CD4-positive, alpha-beta T cell treated with Interleukin-15 for 4 hours (primary cell): ENCODE data around the gene ERLEC1.
"Not testable (repeated sequence)": the region's sequence is repeated elsewhere in the genome, so short reads cannot be mapped to it uniquely, and the experiment has no call there.

ENCODE experiments used
- DNase-seq: peaks from one replicate; pipeline ENCODE4 v3.0.0-alpha.2; 2020; ENCODE audit warnings: low spot score

ERLEC1 gene

GRCh38 chr2:53840580-53840979, 53.7 kb downstream of the ERLEC1 start:
- DNase-seq: no peak

DNA sequence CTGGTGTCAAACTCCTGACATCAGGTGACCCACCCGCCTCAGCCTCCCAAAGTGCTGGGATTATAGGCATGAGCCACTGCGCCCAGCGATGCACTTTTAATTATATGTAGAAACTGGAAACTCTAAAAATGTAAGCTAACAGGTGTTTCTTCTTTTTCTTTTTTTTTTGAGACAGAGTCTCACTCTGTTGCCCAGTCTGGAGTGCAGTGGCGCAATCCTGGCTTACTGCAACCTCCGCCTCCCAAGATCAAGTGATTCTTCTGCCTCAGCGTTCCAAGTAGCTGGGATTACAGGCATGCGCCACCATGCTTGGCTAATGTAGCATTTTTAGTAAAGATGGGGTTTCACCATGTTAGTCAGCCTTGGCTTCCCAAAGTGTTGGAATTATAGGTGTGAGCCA, 54.8 kb downstream of the ERLEC1 start:
- not testable (repeated sequence) for DNase-seq

GRCh38 chr2:53842891-53843290, 56.0 kb downstream of the ERLEC1 start:
- DNase-seq: no peak

DNA sequence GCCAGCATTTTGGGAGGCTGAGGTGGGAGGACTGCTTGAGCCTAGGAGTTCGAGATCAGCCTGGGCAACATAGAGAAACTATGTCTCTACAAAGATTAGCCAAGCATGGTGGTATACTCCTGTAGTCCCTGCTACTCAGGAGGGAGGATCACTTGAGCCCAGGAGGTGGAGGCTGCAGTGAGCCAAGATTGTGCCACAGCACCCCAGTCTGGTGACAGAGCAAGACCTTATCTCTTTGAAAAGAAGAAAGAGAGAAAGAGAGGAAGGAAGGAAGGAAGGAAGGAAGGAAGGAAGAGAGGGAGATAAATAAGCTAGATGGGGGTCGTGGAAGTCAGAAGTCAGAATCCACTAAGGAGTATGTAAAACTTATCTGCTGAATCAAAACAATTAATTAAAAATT, 56.8 kb downstream of the ERLEC1 start:
- DNase-seq: no peak

GRCh38 chr2:53848062-53848461, 61.2 kb downstream of the ERLEC1 start:
- DNase-seq: no peak

DNA sequence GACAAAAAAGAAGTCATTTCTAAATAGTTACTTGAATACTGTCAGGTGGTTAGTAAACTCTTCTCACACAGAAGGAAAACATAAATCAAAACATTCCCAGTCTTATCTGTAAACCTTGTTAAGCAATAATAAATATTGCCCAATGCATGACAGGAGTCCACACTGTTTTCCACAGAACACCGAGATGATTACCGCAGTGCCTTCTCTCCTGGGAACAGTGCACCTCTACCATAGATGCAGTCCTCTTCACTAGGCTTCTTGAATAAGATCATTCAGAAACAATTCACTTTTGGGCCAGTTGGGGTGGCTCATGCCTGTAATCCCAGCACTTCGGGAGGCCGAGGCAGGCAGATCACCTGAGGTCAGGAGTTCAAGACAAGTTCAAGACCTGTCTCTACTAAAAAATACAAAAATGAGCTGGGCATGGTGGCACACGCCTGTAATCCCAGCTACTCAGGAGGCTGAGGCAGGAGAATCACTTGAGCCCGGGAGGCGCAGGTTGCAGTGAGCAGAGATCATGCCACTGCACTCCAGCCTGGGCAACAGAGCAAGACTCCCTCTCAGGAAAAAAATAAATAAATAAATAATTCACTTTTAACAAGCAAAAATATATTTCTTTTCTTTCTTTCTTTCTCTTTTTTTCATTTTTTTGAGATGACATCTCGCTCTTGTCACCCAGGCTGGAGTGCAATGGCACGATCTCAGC, 64.4 kb downstream of the ERLEC1 start:
- not testable (repeated sequence) for DNase-seq

DNA sequence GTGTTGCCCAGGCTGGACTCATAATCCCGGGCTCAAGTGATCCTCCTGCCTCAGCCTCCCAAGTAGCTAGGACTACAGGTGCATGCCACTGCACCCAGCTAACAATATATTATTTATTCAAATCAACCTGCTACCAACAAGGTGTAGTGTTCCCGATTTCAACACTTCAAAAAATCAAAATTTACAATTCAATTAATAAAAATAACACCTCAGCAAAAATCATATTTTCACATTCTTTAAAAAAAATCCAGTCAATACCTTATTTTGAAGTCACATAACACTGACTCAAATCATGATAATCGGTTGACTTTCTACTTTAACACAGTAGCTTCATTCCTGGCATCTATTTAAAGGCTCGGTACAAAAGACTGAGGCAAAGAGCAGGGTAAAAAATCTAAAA, 65.7 kb downstream of the ERLEC1 start:
- no peak for DNase-seq

DNA sequence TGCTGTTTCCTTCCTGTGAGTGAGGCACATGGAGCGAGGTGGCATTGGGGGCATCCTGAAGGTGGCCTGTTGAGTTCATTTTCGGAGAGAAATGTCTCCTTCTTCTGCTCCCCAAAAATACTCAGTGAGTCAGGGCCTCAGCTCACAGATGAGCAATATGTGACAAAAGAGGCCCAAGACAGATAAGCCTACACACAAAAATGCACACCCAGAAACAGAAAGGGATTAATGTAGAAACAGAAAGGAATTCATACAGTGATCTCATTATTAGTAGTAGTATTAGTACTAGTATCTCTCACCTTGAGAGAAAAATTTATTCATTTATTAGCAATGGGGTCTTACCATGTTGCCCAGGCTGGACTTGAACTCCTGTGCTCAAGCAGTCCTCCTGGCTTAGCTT, 67.8 kb downstream of the ERLEC1 start:
- DNase-seq: no peak

DNA sequence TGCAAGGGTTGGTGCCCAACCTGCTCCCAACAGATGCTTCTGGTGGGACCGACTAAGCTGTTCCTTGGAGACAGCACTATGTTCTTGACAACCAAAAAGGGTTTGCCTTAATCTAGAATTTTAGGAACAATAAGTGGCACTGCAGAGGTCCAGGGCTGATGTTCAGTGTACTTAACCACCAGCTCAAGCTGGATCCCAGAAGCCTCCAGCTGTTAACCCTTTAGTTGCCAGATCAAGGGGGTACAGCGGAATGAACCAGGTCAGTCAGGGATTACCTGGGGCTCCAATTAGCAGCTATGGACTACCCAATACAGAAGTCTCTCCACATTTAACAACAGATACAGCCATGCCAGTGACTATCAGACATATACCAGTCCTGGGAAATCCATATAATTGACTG, 69.4 kb downstream of the ERLEC1 start:
- no peak for DNase-seq

- no peak for DNase-seq
Measured at GRCh38 chr2:53859206-53860181, 72.7 kb downstream of the ERLEC1 start, which contains the start of gene GPR75. Gene GPR75, minus strand, starts transcription at chr2:53859967. Its CDS starts 5,211 bp downstream, at chr2:53854756.

- DNase-seq: no peak
Measured at GRCh38 chr2:53861824-53862223, 75.0 kb downstream of the ERLEC1 start.

DNA sequence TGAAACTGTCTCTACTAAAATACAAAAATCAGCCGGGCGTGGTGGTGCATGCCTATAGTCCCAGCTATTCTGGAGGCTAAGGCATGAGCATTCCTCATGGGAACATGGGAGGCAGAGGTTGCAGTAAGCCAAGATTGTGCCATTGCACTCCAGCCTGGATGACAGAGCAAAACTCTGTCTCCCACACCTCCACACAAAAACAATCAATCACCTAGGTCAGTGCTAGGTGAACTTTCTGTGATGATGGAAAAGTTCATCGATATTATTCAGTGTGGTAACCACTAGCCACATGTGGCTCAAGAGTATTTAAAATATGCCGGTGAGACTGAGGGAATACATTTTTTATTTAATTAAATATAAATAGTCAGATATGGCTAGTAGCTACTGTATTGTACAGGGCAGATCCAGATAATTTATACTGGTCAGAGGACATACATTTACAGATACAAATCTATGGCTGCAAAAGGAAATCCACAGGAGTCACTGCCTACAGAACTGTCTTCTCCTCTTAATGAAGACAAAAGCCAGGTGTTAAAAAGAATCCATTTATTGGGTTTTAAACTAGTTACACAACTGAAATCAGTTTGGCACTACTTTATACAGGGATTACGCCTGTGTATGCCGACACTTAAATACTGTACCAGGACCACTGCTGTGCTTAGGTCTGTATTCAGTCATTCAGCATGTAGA, 76.8 kb downstream of the ERLEC1 start:
- no peak for DNase-seq

- DNase-seq: no peak
Measured at GRCh38 chr2:53865264-53865663, 78.4 kb downstream of the ERLEC1 start.

GRCh38 chr2:53865962-53866361, 79.1 kb downstream of the ERLEC1 start:
- DNase-seq: no peak

DNA sequence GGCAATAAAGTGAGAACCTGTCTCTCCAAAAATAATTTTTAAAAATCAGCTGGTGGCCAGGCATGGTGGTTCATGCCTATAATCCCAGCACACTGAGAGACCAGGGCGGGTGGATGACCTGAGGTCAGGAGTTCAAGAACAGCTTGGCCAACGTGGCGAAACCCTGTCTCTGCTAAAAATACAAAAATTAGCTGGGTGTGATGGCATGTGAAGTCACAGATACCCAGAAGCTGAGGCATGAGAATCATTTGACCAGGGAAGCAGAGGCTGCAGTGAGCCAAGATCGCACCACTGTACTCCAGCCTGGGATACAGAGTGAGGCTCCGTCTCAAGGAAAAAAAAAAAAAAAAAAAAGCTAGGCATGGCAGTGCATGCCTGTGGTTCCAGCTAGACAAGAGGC, 80.3 kb downstream of the ERLEC1 start:
- DNase-seq: no peak

DNA sequence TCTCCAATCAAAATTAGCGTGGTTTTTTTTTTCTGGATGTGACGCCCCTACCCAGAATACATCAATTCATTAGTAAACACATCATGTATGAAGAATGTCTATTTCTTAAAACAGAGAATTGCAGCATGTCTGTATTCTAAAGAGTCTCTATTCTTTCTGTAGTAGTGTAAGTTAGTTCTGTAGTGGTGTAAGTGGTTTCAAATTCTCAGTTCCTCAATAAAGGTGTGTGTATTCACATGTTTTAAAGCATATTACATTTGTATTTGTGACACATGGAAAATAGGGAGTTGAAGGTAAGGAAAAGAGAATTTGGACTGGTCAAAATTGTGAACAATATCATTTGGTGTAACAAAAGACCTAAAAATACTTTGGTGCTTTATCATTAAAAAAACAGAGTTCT, 80.9 kb downstream of the ERLEC1 start:
- DNase-seq: no peak
